Colonic mucosa (tissue), 4 donors: ENCODE data around the gene MIPEP. TPM values are rescaled to one million over a fixed set of nuclear protein-coding genes. Genes with fewer than 3 reads are reported as not detected.

Source experiments
- DNase-seq: peaks from one replicate; pipeline ENCODE4 v3.0.0-alpha.2; 2020
- H3K27ac ChIP-seq: fragments of 200-600 bp; one replicate; pipeline ENCODE4 v1.8.0; 2021
- H3K27me3 ChIP-seq: fragments of 200-600 bp; one replicate; pipeline ENCODE4 v1.8.0; 2021
- H3K36me3 ChIP-seq: fragments of 200-600 bp; one replicate; pipeline ENCODE4 v1.8.0; 2021
- H3K4me1 ChIP-seq: fragments of 200-600 bp; one replicate; pipeline ENCODE4 v1.8.0; 2021; ENCODE audit warnings: mild to moderate bottlenecking
- H3K4me3 ChIP-seq: fragments of 200-600 bp; one replicate; pipeline ENCODE4 v1.8.0; 2021
- H3K9ac ChIP-seq, 2 donors: one replicate each; pipeline ENCODE4 v1.7.0; 2013; ENCODE audit warnings: control low read depth in 2 of 2, low read depth in 2 of 2, low read length in 2 of 2
- H3K9me3 ChIP-seq: fragments of 200-600 bp; one replicate; pipeline ENCODE4 v1.8.0; 2021
- intact Hi-C: fragments of 100-400 bp; cut with DNase I; formaldehyde crosslinking; loops from one replicate; pipeline ENCODE4 v1.14.1; 2022
- total RNA-seq, 2 donors: library from RNA; stranded (reverse); fragmentation: NEBNext Ultra II Directional in 1 of 2; extraction: Animal tissue kit (Norgen Biotek cat#: 25700) in 1 of 2; gene quantifications; one replicate each; pipeline ENCODE4 v1.2.1, GENCODE V29; 2021
- TF ChIP-seq, protein P1 (sequence below): fragments of 200-600 bp; IDR thresholded peaks from one replicate; pipeline ENCODE4 v1.8.0; 2022; ENCODE audit warnings: antibody characterized with exemption, mild to moderate bottlenecking
- donor health status: healthy.
- donor health status: DM: no; HTN: no; CAD: no.
- donor health status: DM: no; HTN: no; CAD: no.

The MIPEP gene
- total RNA-seq, 2 donors from 2014 or later = 25.9 to 33.0 TPM

DNA sequence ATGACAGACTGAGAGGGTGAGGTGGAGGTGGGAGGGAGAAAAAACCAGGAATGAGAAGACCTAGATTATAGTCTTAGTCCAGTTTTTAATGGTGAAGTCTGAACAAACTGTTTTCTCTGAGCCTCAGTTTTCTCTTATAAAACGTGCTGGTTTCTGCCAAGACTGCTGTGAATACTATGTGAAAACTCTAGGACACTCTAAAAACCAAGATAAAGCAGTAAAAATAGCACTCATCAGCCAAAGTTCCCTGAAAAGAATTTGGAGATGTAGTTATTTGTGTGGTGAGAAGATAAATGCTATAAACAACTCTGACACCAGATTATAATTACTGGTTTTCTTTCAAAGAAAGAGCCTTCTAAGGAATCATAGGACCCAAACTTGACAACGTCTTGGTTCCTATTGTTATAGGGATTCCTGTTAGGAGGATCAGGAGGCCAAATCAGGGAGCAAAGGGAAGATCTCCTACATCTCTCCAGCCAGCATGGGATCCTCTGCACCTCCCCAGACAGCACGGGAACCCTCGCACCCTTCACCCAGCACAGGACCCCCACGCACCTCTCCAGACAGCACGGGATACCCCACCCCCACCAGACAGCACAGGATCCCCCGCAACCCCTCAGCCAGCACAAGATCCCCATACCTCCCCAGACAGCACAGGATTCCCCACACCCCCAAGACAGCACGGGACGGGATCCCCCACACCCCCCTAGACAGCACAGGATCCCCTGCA, 130.2 kb downstream of the MIPEP start:
- Histone ChIP-seq H3K4me1 (no peaks in the 10 kb centered on the region), H3K27me3 (no peaks in the 10 kb centered on the region), H3K4me3 (no peak overlapping the region), H3K27ac (no peak overlapping the region), H3K9ac (no peak overlapping the region), H3K36me3 (no peaks in the 10 kb centered on the region), H3K9me3 (no peaks in the 10 kb centered on the region)
- no peak for DNase-seq
- intact Hi-C loops = no loop called here
- TF ChIP-seq, protein P1, sequence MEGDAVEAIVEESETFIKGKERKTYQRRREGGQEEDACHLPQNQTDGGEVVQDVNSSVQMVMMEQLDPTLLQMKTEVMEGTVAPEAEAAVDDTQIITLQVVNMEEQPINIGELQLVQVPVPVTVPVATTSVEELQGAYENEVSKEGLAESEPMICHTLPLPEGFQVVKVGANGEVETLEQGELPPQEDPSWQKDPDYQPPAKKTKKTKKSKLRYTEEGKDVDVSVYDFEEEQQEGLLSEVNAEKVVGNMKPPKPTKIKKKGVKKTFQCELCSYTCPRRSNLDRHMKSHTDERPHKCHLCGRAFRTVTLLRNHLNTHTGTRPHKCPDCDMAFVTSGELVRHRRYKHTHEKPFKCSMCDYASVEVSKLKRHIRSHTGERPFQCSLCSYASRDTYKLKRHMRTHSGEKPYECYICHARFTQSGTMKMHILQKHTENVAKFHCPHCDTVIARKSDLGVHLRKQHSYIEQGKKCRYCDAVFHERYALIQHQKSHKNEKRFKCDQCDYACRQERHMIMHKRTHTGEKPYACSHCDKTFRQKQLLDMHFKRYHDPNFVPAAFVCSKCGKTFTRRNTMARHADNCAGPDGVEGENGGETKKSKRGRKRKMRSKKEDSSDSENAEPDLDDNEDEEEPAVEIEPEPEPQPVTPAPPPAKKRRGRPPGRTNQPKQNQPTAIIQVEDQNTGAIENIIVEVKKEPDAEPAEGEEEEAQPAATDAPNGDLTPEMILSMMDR = no peak

DNA sequence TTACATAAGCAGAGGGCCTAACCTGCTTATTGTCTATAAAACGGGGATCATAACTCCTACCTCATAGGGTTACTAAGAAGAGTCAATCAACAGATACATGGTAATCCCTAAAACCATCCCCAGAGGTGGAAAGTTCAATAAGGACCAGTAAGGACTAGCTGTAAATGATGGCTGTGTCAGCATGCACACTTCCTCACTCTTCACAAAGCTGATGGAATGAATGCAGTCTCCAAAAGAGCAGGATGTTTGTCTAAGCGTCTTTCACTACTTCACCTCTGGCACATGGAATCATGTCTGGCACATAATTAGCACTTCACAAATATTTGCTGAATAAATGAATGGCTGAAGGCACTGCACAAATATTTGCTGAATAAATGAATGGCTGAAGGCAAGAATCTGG, 134.2 kb downstream of the MIPEP start:
- no peak overlapping the region for H3K9ac ChIP-seq
- no peaks in the 10 kb centered on the region for H3K4me1 ChIP-seq
- intact Hi-C loops = no loop called here
- no peak overlapping the region for H3K27ac ChIP-seq
- H3K4me3 ChIP-seq = no peak overlapping the region
- no peaks in the 10 kb centered on the region for H3K36me3 ChIP-seq
- no peaks in the 10 kb centered on the region for H3K9me3 ChIP-seq
- H3K27me3 ChIP-seq = no peaks in the 10 kb centered on the region
- TF ChIP-seq, protein P1 = no peak
- DNase-seq = no peak

DNA sequence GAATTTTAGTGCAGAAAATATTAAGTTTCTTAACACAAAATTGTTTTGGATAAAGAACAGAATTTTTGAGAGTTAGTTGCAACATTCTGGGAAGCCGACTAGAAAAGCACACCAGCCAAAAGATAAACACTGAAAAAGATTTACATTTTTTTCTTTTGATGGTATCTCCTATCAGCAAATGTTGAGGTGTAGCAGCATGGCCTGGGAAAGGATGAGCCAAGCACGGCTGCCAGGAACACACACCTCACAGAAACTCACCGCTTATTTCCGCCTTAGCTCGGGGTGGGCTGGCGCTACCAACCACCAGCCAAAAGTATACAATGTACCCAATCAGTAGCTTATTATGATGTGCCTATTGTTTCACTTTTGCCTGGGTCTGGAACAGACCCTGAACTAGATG, 134.7 kb downstream of the MIPEP start:
- Histone ChIP-seq H3K4me3 (no peak overlapping the region), H3K9me3 (no peaks in the 10 kb centered on the region), H3K27ac (no peak overlapping the region), H3K4me1 (no peaks in the 10 kb centered on the region), H3K27me3 (no peaks in the 10 kb centered on the region), H3K36me3 (no peaks in the 10 kb centered on the region), H3K9ac (no peak overlapping the region)
- TF ChIP-seq, protein P1 = no peak
- DNase-seq = no peak
- intact Hi-C loops = no loop called here

DNA sequence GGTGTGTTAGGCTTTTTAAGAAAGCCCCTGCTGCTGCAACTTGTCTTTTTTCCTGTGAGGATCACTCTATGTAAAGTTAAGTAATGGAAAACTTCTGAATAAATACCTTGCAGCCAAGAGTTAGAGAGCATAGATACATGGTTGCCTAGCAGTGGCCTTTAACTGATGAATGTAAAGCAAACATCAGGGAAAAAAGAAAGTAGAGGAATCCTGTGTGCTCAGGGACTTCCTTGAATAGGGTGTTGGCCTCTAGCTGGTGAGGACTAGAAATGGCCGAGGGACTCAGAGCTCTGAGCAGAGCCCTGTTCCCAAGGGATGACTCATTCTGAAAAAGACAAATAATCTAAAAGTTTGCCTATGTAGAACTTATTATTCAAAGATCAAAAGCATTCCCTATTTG, 135.7 kb downstream of the MIPEP start:
- no peak overlapping the region for H3K27ac ChIP-seq
- intact Hi-C loops = no loop called here
- no peaks in the 10 kb centered on the region for H3K36me3 ChIP-seq
- H3K9me3 ChIP-seq = no peaks in the 10 kb centered on the region
- H3K9ac ChIP-seq = no peak overlapping the region
- no peaks in the 10 kb centered on the region for H3K4me1 ChIP-seq
- no peaks in the 10 kb centered on the region for H3K27me3 ChIP-seq
- TF ChIP-seq, protein P1 = no peak
- no peak overlapping the region for H3K4me3 ChIP-seq
- no peak for DNase-seq

DNA sequence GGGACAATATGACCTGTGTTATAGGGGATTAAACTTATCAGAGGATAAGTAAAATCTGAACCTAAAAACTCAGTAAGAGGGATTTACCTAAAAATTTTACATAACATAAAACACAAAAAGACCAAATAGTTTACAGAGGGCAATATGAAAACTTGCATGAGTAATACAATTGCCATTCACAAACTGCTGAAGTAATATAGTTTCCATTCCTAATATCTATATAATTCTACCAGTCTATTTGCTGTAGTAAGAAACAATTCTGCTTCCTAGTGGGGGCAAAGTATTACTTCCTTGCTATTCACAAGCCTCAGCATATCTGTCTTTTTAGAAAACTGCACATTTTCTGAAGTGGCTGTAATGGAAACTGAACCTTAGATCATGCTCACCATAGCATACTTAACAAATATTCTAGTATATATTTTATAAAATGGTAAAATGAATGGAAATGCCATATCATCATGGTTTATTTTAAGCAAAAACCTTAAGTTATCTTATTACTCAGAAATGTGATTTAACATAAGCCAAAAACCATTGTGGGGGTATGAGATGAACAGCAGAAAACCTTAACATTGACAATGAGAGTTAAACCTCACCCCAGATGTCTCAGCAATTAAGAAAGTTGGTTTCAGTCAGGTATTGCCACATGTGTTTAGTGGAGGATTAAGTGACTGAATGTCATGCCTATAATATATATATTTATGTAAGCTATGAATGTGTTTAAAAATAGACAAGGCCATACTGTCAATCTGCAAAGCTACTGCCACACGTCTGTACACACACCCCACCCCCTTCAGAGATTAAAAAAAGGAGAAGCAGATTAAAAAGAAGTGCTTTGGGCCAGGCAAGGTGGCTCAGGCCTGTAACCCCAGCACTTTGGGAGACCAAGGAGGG, 136.8 kb downstream of the MIPEP start:
- H3K4me1 ChIP-seq = no peaks in the 10 kb centered on the region
- TF ChIP-seq, protein P1 = no peak
- no peaks in the 10 kb centered on the region for H3K9me3 ChIP-seq
- H3K27ac ChIP-seq = no peak overlapping the region
- H3K36me3 ChIP-seq = no peaks in the 10 kb centered on the region
- H3K27me3 ChIP-seq = no peaks in the 10 kb centered on the region
- DNase-seq = no peak
- intact Hi-C loops = no loop called here
- no peak overlapping the region for H3K4me3 ChIP-seq
- no peak overlapping the region for H3K9ac ChIP-seq
